Forelimb muscle (tissue), 1 donor: ENCODE measurements around the gene YEATS2. TPM values are rescaled to one million over a fixed set of nuclear protein-coding genes. Genes with fewer than 3 reads are reported as not detected.
A peak's percentile ranks its signal among the peaks of the same experiment; 100 is the strongest.
"Not testable (repeated sequence)": the region's sequence is repeated elsewhere in the genome, so short reads cannot be mapped to it uniquely, and the experiment has no call there.

Experiments
- DNase-seq: peaks from one replicate; pipeline ENCODE4 v3.0.0-alpha.2; 2013; ENCODE audit warnings: low read depth
- polyA plus RNA-seq: library from polyadenylated mRNA; unstranded; fragments of 120-200 nt; gene quantifications from one replicate; pipeline ENCODE4 v1.2.1, GENCODE V29; 2013; ENCODE audit not compliant: insufficient read length

Gene YEATS2
- polyA plus RNA-seq, 1 donor = 30.2 TPM

DNA sequence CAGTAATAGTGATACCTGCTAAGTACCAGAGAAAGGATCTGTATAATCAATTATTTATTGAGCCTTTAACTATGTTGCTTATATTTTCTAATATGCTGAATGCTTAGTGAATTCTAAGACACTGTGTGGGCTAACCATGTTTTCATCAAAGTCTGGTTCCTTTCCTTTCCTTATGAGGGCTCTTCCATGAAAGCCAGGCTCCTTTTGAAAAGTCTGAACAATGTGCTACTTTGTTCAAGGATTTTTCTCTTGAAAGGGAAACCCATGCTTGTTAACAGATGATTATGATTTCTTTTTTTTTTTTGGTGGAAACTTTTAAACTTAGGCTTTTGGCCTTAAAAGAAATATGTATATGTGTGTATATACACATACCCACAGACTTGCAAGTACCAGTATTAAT is 17.0 kb downstream of the YEATS2 start:
- DNase-seq = no peak

DNA sequence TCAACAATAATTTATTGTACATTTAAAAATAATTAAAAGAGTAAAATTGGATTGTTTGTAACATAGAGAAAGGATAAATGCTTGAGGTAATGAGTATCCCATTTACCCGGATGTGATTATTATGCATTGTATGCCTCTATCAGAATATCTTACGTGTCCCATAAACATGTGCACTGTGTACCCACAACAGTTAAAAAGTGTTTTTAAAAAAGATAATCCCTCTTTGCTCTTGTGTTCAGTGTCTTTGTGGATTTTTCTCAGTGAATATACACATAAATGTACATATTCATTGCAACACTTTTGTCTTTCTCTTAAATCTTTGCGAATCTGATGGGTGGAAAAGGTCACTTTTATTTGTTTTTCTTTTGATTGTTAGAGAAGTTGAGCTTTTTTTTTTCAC is 20.4 kb downstream of the YEATS2 start:
- no peak for DNase-seq

DNA sequence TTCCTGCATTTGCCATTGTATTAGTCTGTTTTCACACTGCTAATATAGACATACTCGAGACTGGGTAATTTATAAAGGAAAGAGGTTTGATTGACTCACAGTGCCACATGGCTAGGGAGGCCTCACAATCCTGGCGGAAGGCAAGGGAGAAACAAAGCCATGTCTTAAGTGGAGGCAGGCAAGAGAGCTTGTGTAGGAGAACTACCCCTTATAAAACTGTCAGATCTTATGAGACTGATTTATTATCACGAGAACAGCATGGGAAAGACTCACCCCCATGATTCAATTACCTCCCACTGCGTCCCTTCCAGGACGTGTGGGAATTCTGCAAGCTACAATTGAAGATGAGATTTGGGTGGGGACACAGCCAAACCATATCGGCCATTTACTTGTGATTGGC is 27.8 kb downstream of the YEATS2 start:
- DNase-seq = no peak

DNA sequence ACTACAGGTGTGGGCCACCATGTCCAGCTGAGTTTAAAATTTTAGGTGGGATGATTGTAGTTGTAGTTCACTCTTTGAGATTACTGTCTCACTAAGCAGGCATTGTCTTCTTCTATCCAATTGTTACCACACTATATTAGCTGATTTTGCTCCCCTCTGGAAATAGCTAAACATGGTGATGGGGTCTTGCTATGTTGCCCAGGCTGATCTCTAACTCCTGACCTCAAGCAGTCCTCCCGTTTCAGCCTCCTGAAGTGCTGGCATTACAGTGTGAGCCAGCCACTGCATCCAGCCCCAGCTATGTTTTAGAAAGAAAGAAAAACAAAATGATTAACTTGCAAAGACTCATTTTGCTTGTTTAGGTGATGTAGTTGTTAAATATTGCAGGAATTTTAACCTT is 30.6 kb downstream of the YEATS2 start:
- DNase-seq = no peak

DNA sequence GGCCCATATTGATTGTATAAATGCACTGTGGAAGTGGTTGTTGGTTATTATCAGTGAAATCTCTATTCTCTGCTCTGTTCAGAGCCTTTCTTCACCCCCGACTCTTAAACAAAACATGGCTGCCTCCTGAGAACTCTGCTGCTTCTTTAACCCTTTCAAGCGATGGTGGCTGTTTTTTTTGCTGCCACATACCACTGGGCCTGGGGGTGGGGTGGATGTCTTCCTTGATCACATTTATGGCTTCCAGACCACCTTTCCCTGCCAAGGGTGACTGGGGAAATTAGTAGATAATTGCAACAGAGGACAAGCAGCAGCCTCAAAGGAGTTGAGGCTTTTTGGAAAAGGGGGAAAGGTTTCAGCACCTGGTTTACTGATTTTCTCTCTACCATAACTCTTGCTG is 32.8 kb downstream of the YEATS2 start:
- DNase-seq = no peak

DNA sequence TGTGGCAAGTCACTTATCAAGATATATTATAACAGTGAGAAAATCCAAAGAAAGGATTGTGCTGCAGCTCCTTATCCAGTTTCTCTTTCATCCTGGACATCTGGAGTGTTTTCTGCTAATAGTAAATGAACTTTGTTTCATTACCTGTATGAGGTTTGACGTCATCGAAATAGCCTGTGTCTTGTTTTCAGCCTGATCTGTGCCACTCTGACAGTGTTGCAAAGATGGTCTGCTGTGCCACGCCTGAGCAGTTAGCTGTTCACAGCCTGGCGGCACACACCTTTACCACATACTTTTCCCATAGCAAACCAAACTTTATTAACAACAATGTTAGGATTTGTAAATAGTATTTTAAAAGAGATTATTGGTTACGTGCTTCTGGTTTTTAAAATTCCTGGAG is 34.0 kb downstream of the YEATS2 start:
- no peak for DNase-seq

DNA sequence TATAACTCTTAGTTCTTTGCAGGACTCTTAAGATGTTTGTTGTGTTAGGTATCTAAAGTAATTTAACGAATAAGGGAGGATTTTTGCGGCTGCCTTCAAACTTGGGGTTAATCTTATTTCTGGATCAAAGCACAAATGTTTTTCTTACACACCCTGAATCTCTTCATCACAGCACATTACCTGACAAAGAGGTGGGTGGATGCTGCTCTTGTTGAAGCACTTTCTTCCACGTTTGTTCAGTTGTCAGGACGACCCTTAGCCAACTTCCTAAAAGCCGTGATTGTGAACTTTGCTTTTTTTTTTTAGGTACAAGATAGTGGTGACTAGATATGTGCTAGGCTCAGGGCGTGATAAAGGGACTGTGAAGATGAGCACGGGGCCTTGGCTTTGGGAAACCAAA is 36.0 kb downstream of the YEATS2 start:
- DNase-seq = no peak

DNA sequence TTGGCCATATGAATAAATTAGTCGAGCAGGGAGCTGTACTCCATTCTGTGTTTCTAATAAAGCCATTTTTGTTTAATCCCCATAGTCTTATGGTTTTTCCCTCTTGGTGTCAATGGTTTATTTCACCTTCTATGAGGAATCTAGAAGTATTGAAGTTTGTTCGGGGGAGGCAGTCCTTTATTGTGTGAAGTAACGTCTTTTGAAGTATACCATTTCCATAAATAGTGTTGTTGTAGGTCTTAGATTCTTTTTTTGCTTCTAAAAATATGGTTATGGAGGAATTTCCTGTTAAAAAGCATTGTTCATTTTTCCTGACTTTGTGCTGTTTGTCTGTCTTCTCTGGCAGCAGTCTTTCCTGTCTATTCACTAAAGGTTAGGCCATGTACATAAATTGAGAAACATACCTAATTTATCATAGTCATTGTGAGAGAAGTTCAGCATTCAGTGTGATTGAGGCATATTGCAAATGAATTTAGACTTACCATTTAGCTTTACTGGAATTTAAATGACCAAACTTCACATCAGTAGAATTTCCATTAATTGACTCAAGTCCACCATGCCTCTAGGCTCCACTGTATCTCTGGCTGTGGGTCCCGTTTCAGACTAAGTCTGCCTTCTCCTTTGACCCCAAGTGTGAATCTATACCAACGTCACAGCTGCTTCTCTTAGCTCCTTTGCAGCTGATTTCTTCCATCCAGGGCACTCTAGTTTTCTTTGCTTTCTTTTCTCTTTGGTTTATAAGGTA is 37.3 kb downstream of the YEATS2 start:
- DNase-seq = no peak

DNA sequence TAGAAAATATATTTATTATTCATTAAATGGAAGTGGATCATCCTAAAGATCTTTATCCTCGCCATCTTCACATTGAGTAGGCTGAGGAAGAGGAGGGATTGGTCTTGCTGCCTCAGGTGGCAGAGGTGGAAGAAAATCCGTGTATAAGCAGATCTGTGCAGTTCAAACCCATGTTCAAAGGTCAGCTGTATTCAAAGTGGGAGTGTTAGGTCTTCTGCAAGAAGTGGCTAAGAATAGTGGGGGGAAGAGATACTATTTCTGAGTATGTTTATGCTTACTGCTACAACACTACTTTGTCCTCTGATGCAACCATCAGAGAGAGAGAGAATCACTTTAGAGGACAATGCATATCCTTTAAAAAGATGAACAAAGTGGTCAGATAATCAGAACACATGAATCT is 39.5 kb downstream of the YEATS2 start:
- no peak for DNase-seq

DNA sequence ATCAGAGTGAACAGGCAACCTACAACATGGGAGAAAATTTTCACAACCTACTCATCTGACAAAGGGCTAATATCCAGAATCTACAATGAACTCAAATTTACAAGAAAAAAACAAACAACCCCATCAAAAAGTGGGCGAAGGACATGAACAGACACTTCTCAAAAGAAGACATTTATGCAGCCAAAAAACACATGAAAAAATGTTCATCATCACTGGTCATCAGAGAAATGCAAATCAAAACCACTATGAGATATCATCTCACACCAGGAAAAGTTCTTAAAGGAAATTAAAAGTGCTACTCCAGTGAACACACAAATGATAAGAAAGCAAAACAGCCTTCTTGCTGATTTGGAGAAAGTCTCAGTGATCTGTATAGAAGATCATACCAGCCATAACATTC is 42.6 kb downstream of the YEATS2 start:
- DNase-seq = not testable (repeated sequence)

DNA sequence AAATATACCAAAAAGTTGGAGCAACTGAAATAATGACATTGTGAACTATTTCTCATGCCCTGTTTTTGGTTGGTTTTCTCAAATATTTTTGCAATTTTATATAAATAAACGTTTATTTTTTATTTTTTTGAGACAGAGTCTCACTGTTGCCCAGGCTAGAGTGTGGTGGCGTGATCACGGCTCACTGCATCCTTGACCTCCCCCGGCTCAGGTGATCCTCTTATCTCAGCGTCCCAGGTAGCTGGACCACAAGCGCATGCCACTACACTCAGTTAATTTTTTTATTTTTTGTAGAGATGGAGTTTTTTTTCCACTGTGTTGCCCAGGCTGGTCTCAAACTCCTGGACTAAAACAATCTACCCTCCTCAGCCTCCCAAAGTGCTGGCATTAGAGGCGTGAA is 45.6 kb downstream of the YEATS2 start:
- no peak for DNase-seq

DNA sequence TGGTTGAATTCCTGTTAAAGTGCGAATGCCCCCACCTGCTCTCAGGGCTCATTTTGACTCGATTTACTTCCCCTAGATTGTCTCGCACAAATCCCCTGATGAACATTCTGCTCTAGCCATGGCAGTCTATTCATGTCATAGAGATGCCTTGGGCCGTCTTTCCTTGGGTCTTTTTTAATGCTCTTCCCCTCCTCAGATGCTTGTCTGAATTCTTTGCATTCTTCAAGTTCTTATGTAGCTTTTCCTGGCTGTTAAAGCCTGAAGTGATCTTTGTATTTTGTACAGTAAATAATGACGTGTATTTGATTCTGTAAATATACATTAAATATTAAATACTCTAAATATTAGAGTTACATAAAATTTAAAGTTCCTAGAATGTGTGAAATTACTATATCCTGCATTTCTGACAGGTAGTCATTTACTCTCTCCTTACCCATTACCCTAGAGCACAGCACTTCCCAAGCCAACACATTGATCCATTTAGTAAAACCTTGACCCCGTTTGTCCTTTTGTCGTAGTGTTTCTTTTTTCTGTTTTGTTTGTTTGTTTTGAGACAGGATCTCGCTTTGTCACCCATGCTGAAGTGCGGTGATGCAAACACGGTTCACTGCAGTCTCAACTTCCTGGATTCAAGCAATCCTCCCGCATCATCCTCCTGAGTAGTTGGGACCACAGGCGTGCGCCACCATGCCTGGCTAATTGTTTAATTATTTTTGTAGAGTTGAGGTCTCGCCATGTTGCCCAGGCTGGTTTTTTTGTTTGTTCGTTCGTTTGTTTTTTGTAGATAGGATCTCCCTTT is 47.9 kb downstream of the YEATS2 start:
- no peak for DNase-seq

DNA sequence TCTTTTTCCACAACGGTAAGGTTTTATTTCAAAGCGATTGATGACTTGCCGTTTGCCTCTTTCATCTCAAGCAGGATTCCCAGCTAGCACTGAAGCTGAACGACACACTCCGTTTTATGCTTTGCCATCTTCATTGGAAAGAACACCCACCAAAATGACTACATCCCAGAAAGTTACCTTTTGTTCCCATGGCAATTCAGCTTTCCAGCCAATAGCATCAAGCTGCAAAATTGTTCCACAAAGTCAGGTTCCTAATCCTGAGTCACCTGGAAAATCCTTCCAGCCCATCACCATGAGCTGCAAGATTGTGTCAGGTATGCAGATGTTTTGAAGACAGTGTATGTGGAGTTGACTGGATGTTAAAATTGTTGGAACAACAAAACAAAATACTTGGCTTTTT is 56.5 kb downstream of the YEATS2 start:
- DNase-seq = no peak

DNA sequence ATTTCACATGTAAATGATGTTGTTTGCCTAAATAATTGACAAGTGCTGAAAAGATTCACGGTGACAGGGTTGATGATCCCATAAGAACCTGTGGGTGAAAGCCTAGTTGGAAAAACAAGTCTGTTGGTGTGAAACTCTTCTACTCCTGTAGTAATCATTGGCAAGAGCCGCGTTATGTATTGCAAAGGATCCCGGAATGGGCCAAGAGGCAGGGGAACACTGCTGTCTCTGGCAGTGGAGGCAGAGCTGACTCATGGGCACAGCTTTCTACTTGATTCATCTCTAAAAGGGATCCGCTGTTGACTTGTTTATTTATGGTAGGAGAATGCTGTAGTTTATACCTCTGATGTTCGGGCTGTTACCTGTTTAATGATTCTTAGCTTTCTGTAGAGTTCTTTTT is 64.7 kb downstream of the YEATS2 start:
- no peak for DNase-seq

DNA sequence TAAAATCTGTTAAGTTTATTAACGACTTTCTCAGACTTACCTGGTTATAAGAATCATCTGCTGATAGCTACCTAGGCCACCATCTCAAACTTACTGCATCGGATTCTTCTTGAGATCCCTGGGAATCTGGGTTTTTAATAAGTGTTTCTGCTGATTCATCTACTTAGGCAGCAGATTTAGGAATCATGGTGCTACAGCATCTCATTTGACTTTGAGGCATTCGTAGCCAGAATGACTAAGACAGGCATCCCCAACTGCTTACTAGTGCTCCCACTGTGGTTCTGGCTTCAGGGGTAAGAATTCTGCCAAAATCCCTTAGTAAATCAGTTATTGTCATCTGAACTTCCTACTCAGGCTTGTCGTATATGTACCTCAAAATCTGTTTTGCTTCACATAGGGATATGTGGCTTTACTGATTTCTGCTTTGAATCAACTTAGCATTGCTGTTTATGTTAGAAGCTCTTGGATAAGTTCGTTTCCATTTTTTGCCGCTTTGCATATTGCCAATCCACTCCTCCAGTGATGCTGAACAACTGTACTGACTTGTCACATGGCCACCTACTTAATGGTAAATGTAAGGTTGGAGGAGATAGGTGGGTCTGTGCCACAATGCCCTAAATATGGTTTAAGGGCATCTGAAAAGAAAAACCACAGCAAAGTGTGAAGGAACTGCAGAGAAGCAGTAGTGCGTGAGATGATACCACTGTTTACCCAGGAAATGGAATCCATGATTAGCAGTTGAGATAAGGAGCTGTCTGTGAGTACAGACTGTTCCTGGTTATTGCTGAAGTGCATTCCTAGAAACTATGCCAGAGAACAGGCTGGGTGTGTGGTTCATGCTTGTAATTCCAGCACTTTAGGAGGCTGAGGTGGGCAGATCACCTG is 67.5 kb downstream of the YEATS2 start:
- no peak for DNase-seq

DNA sequence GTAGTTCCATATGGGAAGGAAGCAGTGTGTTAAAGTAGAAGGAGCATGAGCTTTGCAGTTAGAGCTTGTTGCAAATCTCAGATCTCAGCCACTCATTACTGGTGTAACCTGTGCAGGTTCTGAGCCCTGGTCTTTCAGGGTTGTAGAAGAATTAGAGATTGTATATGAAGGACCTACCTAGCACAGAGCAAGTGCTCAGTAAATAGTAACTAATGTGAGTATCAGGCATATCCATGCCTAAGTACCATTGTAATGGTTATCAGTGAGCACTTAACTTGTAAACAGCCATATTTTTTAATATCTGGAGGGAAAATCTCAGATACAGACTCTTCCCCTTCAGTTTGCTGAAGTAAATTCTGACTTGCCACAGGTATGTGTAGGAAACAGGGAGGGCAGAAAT is 68.5 kb downstream of the YEATS2 start:
- no peak for DNase-seq

DNA sequence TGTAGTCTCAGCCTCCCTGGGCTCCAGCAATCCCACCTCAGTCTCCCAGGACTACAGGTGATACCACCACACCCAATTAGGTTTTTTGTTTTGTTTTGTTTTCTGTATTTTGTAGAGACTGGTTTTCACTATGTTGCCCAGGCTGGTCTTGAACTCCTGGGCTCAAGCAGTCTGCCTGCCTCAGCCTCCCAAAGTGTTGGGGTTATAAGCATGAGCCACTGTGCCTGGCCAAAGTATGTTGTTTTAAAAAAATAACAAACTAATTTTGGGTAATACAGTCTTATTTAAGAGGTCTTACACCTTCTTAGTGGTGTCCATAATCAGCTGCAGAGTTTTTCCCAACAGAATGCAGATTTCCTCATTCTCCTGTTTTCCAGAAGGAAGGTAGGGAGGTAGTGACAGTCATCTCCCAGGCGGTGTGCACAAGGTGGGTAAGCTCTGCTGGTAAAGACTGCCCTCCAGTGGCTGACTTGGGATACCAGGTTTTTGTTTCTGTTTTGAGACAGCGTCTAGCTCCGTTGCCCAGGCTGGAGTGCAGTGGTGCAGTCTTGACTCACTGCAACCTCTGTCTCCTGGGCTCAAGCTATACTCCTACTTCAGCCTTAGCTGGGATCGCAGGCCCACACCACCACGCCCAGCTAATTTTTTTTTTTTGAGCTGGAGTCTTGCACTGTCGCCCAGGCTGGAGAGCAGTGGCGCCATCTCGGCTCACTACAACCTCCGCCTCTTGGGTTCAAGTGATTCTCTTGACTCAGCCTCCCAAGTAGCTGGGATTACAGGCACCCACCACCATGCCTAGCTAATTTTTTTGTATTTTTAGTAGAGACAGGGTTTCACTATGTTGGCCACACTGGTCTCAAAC is 69.4 kb downstream of the YEATS2 start:
- peak; percentile 31 for DNase-seq

DNA sequence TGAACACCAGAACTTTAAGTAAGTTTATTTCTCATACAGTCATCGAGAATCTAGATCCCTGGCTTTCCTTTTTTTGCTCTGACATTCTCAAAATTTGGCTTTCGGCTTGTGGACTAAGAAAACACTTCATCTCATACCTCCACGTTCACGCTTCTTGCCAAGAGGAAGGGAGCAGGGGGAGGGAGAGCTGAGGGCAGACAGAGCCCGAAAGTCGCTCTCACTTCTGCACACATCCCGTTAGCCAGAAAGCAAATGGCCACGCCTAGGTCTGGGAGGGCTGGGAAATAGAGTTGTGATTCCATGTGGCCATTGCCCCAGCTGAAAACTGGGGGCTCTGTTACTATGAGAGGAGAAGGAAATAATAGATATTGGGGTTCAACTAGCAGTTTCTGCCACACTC is 70.5 kb downstream of the YEATS2 start:
- no peak for DNase-seq

DNA sequence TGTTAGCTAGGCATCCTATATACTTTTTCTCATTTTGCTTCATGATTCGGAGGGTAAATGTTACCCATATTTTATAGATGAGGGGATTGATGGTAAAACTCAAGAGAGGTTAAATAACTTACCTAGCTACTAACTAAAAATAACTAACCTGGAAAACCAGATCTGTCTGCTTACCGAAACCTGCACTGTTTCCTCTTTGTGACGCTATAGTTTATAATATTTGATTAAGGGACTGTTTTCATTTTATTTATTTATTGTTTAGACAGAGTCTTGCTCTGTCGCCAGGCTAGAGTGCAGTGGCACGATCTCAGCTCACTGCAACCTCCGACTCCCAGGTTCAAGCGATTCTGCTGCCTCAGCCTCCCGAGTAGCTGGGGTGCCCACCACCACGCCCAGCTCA is 71.9 kb downstream of the YEATS2 start:
- no peak for DNase-seq

DNA sequence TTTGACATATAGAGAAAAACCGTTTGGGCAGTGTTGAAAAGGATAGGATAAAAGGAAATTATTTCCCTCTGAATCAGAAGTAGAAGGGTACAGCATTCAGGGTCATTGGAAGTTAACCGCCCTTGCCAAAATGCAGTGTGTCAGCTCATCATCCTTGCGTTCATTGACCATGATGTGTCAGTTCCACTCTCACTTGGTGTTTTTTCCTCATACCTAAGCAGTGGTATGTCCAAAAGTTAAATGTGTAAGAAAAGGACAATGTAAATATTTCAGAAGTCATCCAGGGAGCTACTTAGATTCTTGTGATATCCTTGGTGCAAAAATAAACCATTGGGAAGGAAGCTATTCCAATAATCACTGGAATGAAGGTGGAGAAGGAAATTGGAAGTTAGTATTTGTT is 77.0 kb downstream of the YEATS2 start:
- no peak for DNase-seq

DNA sequence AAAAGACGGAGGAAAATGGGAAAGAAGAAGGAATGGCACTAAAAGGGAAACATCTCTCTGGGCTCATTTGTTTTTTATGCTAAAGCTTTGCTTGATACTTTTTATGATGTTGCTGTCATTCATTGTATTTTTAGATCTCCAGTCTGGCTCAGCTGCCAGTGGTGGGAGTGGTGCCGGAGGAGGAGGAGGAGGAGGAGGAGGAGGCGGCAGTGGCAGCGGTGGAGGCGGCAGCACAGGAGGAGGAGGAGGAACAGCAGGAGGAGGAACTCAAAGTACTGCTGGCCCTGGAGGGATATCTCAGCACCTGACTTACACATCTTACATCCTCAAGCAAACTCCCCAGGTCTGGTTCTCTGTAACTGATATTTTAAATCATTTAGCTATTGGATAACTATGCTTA is 78.2 kb downstream of the YEATS2 start:
- no peak for DNase-seq
